Ovary (tissue), 3 donors: ENCODE measurements around the gene LPCAT1.

Source experiments
- CTCF ChIP-seq, 3 donors: fragments of 450-650 bp in 2 of 3; fragments of 200-600 bp in 1 of 3; IDR thresholded peaks; one replicate each; pipeline versions ENCODE4 v1.5.1 to v1.8.0; 2016 to 2022; ENCODE audit warnings: antibody characterized with exemption in 3 of 3, mild to moderate bottlenecking in 1 of 3
- EP300 ChIP-seq: sonication (generic); formaldehyde crosslinking; IDR thresholded peaks from one replicate; pipeline ENCODE4 v1.6.1; 2017; ENCODE audit warnings: antibody characterized with exemption
- POLR2A ChIP-seq: fragments of 450-650 bp; IDR thresholded peaks from one replicate; pipeline ENCODE4 v1.6.1; 2017; ENCODE audit warnings: antibody characterized with exemption, mild to moderate bottlenecking, moderate library complexity
- donor health status: DM: no; HTN: no; CAD: no.

- no peak for TF ChIP-seq CTCF (IDR thresholded peaks at IDR 0.05)
- TF ChIP-seq EP300, result no peak
- no peak for TF ChIP-seq POLR2A
Measured at GRCh38 chr5:1513326-1514026, 10.3 kb downstream of the LPCAT1 start.
